ENCODE data around the gene F8.
"Not testable (repeated sequence)": the region's sequence is repeated elsewhere in the genome, so short reads cannot be mapped to it uniquely, and the experiment has no call there.

F8 gene

GRCh38 chrX:154980330-154981115, 42.0 kb downstream of the F8 start:
- DNase-seq: peak; percentile 66

- no peak for DNase-seq
Measured at GRCh38 chrX:154979629-154980028, 42.9 kb downstream of the F8 start.

DNA sequence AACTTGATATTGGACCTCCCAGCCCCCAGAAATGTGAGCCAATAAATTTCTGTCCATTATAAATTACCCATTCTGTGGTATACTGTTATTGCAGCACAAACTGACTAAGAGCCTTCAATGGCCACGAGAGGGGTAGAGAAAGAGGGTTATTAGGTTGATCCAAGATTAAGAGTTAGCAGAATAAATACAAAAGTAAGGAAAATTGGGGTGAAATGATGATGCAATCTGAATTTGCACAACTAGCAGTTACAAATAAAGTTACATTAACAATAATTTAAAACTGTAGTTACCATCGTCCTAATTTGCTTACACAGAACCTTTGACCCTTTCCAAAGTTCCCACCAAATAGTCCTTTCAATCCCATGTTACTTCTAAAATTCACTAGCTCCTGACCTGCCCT, 54.2 kb downstream of the F8 start:
- DNase-seq: no peak

DNA sequence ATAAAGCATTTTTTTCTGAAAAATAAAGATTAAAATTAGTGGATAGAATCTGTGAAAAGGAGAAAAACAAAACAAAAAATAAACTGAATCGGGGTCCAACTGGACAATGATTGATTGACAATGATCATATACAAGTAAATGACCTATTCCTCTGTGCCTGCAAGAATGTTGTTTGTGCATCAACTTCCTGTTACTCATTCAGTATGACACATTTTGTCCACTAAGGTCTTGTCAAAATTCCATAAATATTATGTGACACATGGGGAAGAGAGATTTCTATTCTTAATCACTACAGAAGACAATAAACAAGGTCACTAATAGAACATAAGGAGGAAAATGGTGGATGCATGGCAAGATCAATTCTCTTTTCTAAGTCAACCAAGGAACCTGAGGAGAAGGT, 54.9 kb downstream of the F8 start:
- DNase-seq: no peak

DNA sequence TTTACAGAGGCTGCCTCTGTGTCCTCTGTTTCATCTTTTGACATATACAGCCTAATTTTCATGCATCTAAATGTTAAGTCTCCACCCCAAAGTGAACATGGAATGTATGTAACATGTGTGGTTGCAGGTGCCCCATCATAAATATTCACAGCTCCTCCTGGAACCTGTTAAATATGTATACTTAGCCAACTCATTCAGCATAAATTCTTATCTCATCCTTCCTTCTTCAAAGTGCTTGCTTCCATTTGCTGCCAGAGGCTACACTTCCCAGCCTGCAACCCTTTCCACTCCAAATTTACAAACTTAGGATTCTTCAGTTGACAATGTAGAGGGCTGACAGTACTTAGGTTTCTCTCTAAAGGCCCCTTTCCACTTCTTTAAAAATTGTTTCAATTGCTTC, 60.6 kb downstream of the F8 start:
- DNase-seq: no peak

DNA sequence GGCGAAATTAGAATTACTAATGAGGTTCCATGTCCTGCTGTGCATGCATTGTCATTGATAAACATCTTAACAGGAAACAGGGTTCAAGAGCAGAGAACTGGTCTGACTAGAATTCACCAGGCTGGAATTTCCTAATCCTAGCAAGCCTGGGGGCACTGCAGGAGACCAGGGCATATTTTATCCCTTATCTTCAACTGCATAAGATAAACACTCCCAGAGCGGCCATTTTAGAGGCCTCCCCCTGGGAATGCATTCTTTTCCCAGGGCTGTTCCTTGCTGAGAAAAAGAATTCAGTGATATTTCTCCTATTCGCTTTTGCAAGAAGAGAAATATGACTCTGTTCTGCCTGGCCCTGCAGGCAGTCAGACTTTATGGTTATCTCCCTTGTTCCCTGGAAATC, 66.7 kb downstream of the F8 start:
- DNase-seq: not testable (repeated sequence)

- DNase-seq: not testable (repeated sequence)
Measured at GRCh38 chrX:154939265-154939664, 83.3 kb downstream of the F8 start.

DNA sequence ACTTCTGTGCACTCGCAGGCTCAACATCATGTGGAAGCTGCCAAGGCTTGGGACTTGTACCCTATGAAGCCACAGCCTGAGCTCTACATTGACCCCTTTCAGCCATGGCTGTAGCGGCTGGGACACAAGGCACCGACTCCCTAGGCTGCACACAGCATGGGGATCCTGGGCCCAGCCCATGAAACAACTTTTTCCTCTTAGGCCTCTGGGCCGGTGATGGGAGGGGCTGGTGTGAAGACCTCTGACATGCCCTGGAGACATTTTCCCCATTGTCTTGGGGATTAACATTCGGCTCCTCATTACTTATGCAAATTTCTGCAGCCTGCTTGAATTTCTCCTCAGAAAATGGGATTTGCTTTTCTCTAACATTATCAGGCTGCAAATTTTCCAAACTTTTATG, 97.8 kb downstream of the F8 start:
- DNase-seq: not testable (repeated sequence)

DNA sequence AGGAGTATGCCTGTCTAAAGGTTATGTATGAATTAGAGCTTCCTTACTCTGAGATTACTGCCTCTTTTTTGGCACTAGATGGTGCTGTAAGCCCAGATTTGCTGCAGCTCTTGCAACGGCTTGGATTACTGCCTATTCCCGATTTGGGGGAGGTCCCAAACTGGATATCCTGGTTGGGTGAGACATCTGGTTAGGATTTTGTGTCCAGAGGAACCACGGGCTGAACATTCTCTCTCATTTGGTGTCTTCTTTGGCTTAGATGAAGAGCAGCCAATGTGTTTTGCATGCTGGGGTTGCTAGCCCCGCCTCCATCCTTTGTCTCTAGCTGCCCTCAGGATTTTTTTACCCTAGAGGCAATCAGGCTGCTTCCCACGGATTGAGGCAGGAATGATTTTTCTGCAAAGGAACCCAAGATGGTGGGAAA, 104.5 kb downstream of the F8 start:
- no peak for DNase-seq

- DNase-seq: no peak
Measured at GRCh38 chrX:154914052-154914451, 108.5 kb downstream of the F8 start.

- not testable (repeated sequence) for DNase-seq
Measured at GRCh38 chrX:154910528-154910927, 112.0 kb downstream of the F8 start.

DNA sequence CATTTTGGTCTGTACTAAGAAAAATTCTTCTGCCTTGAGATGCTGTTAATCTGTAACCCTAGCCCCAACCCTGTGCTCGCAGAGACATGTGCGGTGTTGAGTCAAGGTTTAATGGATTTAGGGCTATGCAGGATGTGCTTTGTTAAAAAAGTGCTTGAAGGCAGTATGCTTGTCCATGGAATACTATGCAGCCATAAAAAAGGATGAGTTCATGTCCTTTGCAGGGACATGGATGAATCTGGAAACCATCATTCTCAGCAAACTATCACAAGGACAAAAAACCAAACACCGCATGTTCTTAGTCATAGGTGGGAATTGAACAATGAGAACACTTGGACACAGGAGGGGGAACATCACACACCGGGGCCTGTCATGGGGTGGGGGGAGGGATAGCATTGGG, 112.5 kb downstream of the F8 start:
- not testable (repeated sequence) for DNase-seq

- no peak for DNase-seq
Measured at GRCh38 chrX:154908821-154909220, 113.7 kb downstream of the F8 start.

DNA sequence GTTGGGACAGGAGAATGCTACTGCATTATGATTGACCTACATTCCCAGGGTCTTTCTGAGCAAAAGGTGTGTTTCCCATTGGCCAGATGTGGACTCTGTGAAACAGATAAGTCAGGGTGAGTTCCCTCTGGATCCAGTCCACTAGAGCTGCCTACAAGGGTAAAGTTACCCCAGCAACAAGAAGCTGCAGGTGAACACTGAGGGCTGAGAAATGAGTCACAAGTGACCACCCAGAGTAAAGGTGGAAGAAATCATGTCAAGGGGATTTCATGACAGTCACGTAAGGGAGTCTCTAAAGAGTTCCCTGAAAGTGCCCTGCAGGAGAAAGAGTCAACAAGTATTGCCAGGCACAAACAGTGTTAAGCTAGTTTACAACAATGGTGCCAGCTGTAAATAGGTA, 120.1 kb downstream of the F8 start:
- no peak for DNase-seq

GRCh38 chrX:154900323-154900722, 122.2 kb downstream of the F8 start:
- DNase-seq: no peak

DNA sequence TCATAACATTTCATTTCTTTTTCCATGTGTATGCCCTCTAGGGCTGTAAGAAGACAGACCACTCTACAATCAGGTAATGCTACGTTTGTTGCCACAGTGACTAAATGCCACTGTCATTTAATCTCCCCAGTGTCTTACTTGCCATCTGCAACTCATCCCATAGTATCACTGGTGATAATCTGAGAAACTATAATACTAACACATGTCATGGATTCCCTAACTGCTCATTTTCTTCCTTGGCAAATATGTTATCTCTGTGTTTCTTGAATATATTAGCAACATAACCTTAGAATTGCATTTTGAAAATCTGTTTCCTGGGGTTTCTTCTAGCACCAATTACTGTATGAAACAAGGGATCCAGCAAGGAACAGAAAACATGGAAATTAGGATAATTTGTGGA, 130.2 kb downstream of the F8 start:
- no peak for DNase-seq

GRCh38 chrX:154890990-154891639, 131.4 kb downstream of the F8 start:
- no peak for DNase-seq

DNA sequence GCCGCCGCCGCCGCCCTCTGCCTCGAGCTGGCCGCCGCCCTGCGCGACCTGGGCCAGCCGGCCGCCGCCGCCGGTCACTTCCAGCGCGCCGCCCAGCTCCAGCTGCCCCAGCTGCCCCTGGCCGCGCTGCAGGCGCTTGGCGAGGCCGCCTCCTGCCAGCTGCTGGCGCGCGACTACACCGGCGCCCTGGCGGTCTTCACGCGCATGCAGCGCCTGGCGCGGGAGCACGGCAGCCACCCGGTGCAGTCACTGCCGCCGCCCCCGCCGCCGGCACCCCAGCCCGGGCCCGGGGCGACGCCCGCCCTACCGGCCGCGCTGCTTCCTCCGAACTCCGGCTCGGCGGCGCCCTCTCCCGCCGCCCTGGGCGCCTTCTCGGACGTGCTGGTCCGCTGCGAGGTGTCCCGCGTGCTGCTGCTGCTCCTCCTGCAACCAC, 135.7 kb downstream of the F8 start:
- not testable (repeated sequence) for DNase-seq

DNA sequence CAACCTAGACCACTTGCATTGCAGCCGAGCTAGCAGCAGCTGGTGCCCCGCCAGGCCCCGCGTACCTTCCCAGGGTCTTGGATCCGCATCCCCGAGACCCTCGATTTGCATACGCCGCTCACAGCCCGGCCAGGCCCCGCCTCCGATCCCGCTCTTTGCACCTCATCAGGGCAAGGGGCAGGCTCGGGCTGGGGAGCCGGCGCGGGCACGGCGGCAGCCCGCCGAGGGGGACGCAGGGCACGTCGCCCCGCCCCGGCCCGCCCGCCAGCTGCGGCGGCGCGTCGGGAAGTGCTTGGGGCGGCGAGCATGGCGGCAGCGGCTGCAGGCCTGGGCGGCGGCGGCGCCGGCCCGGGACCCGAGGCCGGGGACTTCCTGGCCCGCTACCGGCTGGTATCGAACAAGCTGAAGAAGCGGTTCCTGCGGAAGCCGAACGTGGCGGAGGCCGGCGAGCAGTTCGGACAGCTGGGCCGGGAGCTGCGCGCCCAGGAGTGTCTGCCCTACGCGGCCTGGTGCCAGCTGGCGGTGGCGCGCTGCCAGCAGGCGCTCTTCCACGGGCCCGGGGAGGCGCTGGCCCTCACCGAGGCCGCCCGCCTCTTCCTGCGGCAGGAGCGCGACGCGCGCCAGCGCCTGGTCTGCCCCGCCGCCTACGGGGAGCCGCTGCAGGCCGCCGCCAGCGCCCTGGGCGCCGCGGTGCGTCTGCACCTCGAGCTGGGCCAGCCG, 136.3 kb downstream of the F8 start, which contains the start of gene F8A1:
TSS of gene F8A1 (plus strand) at position 287 of the 720 bp plus-strand sequence. CDS start at position 307, 20 bp downstream.
- DNase-seq: not testable (repeated sequence)

DNA sequence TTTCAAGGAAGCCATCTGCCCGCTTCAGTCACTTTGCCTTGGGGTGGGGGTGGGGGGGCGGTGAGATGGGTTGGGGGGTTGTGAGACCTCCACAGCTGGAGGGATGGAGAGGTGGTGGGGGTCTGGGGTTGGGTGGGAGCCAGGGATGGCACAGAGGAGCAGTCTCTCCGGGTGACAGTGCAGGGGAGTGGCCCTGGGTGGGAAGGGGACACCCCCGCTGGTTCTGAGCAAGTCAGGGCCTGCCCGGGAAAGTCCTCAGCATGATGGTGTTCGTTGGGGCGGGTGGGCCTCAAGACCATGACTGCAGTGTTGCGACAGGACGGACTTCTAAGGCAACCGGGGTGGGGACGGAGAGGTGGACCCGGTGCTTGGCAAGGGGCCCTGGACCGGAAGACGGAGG, 137.0 kb downstream of the F8 start:
- not testable (repeated sequence) for DNase-seq

DNA sequence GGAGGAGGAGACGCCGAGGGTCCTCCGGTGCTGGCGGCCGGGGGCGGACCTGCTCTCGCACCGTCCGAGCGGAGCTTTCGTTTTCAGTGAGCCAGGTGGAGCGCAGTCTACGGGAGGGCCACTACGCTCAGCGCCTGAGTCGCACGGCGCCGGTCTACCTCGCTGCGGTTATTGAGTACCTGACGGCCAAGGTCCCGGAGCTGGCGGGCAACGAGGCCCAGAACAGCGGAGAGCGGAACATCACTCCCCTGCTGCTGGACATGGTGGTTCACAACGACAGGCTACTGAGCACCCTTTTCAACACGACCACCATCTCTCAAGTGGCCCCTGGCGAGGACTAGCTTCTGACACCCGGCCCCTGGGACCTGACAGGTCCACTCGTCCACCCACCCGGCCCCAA, 137.5 kb downstream of the F8 start:
- not testable (repeated sequence) for DNase-seq

- DNase-seq: not testable (repeated sequence)
Measured at GRCh38 chrX:154884069-154884468, 138.5 kb downstream of the F8 start.

DNA sequence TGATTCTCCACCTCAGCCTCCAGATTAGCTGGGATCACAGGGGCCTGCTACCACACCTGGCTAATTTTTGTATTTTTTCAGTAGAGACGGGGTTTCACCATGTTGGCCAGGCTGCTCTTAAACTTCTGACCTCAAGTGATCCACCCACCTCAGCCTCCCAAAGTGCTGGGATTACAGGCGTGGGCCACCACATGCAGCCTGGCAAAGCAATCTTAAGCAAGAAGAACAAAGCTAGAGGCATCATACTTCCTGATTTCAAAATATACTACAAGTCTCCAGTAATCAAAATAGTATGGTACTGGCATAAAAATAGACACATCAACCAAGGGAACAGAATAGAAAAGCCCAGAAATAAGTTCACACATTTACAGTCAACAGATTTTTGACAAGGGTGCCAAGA, 149.2 kb downstream of the F8 start:
- no peak for DNase-seq

- not testable (repeated sequence) for DNase-seq
Measured at GRCh38 chrX:154868522-154868921, 154.0 kb downstream of the F8 start.
